Measurements from ENCODE around the gene POLA2.
A peak's percentile ranks its signal among the peaks of the same experiment; 100 is the strongest.
"Not testable (repeated sequence)": the region's sequence is repeated elsewhere in the genome, so short reads cannot be mapped to it uniquely, and the experiment has no call there.

POLA2 gene

GRCh38 chr11:65260756-65261590 lies 789 bp upstream of the POLA2 start:
- Histone ChIP-seq H3K9me3 (ENCODE audit: control insufficient read depth in 5 of 5, low read length in 5 of 5) (no peaks in the 10 kb centered on the region), H3K9ac (ENCODE audit: low read length in 5 of 5) (peak overlapping the region; percentile 69 to 89 (median 71)), H3K4me1 (ENCODE audit: control insufficient read depth in 5 of 5, insufficient read depth in 5 of 5, low read length in 5 of 5) (peaks cover 8 to 21% (median 17%) of the 10 kb centered on the region in 5 donors)

GRCh38 chr11:65262381-65262680 lies 569 bp downstream of the POLA2 start:
- H3K9me3 ChIP-seq (ENCODE audit: control insufficient read depth in 5 of 5, low read length in 5 of 5), result no peaks in the 10 kb centered on the region
- H3K4me1 ChIP-seq (ENCODE audit: control insufficient read depth in 5 of 5, insufficient read depth in 5 of 5, low read length in 5 of 5), result peaks cover 8 to 21% (median 17%) of the 10 kb centered on the region in 5 donors
- H3K36me3 ChIP-seq (ENCODE audit: control insufficient read depth in 5 of 5, insufficient read depth in 5 of 5, low read length in 5 of 5), result peaks cover 0 to 5% (median 0%) of the 10 kb centered on the region in 5 donors
- peak overlapping the region; percentile 68 to 89 (median 71) for H3K9ac ChIP-seq (ENCODE audit: low read length in 5 of 5)
- H3K27ac ChIP-seq (ENCODE audit: low read depth, low read length), result peak overlapping the region; percentile 90
- no peaks in the 10 kb centered on the region for H3K27me3 ChIP-seq (ENCODE audit: control insufficient read depth in 5 of 5, insufficient read depth in 4 of 5, low read length in 5 of 5)
- H3K4me3 ChIP-seq (ENCODE audit: low read depth in 1 of 5, low read length in 5 of 5), result peak overlapping the region; percentile 63 to 94 (median 84)

More at GRCh38 chr11:65260756-65261590, 789 bp upstream of the POLA2 start:
- Histone ChIP-seq H3K27me3 (ENCODE audit: control insufficient read depth in 5 of 5, insufficient read depth in 4 of 5, low read length in 5 of 5) (no peaks in the 10 kb centered on the region), H3K27ac (ENCODE audit: low read depth, low read length) (peak overlapping the region; percentile 90), H3K4me3 (ENCODE audit: low read depth in 1 of 5, low read length in 5 of 5) (peak overlapping the region; percentile 70 to 94 (median 88)), H3K36me3 (ENCODE audit: control insufficient read depth in 5 of 5, insufficient read depth in 5 of 5, low read length in 5 of 5) (no peaks in the 10 kb centered on the region)

- peak overlapping the region; percentile 11 to 89 (median 71) for H3K9ac ChIP-seq (ENCODE audit: low read length in 5 of 5)
- H3K27me3 ChIP-seq (ENCODE audit: control insufficient read depth in 5 of 5, insufficient read depth in 4 of 5, low read length in 5 of 5), result no peaks in the 10 kb centered on the region
- H3K9me3 ChIP-seq (ENCODE audit: control insufficient read depth in 5 of 5, low read length in 5 of 5), result no peaks in the 10 kb centered on the region
- peaks cover 0 to 5% (median 0%) of the 10 kb centered on the region in 5 donors for H3K36me3 ChIP-seq (ENCODE audit: control insufficient read depth in 5 of 5, insufficient read depth in 5 of 5, low read length in 5 of 5)
- H3K4me3 ChIP-seq (ENCODE audit: low read depth in 1 of 5, low read length in 5 of 5), result peak overlapping the region in 4 of 5 donors; percentile 63 to 94 (median 80)
- H3K27ac ChIP-seq (ENCODE audit: low read depth, low read length), result peak overlapping the region; percentile 90
- peaks cover 8 to 21% (median 17%) of the 10 kb centered on the region in 5 donors for H3K4me1 ChIP-seq (ENCODE audit: control insufficient read depth in 5 of 5, insufficient read depth in 5 of 5, low read length in 5 of 5)
Observed at GRCh38 chr11:65262776-65263175, 1.0 kb downstream of the POLA2 start.

GRCh38 chr11:65264747-65265146 lies 3.0 kb downstream of the POLA2 start:
- not testable (repeated sequence) for H3K27ac ChIP-seq (ENCODE audit: low read depth, low read length); H3K4me3 ChIP-seq (ENCODE audit: low read depth in 1 of 5, low read length in 5 of 5); H3K9ac ChIP-seq (ENCODE audit: low read length in 5 of 5); H3K27me3 ChIP-seq (ENCODE audit: control insufficient read depth in 5 of 5, insufficient read depth in 4 of 5, low read length in 5 of 5); H3K9me3 ChIP-seq (ENCODE audit: control insufficient read depth in 5 of 5, low read length in 5 of 5)
- Histone ChIP-seq H3K4me1 (ENCODE audit: control insufficient read depth in 5 of 5, insufficient read depth in 5 of 5, low read length in 5 of 5) (peaks cover 8 to 21% (median 17%) of the 10 kb centered on the region in 5 donors), H3K36me3 (ENCODE audit: control insufficient read depth in 5 of 5, insufficient read depth in 5 of 5, low read length in 5 of 5) (peaks cover 0 to 11% (median 4%) of the 10 kb centered on the region in 5 donors)

GRCh38 chr11:65266210-65266609 lies 4.4 kb downstream of the POLA2 start:
- H3K4me1 ChIP-seq (ENCODE audit: control insufficient read depth in 5 of 5, insufficient read depth in 5 of 5, low read length in 5 of 5), result peaks cover 8 to 17% (median 14%) of the 10 kb centered on the region in 5 donors
- no peak overlapping the region for H3K9ac ChIP-seq (ENCODE audit: low read length in 5 of 5)
- no peaks in the 10 kb centered on the region for H3K27me3 ChIP-seq (ENCODE audit: control insufficient read depth in 5 of 5, insufficient read depth in 4 of 5, low read length in 5 of 5)
- peaks cover 4 to 24% (median 13%) of the 10 kb centered on the region in 5 donors for H3K36me3 ChIP-seq (ENCODE audit: control insufficient read depth in 5 of 5, insufficient read depth in 5 of 5, low read length in 5 of 5)
- H3K27ac ChIP-seq (ENCODE audit: low read depth, low read length), result no peak overlapping the region
- no peak overlapping the region for H3K4me3 ChIP-seq (ENCODE audit: low read depth in 1 of 5, low read length in 5 of 5)
- no peaks in the 10 kb centered on the region for H3K9me3 ChIP-seq (ENCODE audit: control insufficient read depth in 5 of 5, low read length in 5 of 5)

GRCh38 chr11:65274735-65275682 lies 13.2 kb downstream of the POLA2 start:
- Histone ChIP-seq H3K4me3 (ENCODE audit: low read depth in 1 of 5, low read length in 5 of 5) (no peak overlapping the region), H3K36me3 (ENCODE audit: control insufficient read depth in 5 of 5, insufficient read depth in 5 of 5, low read length in 5 of 5) (peaks cover 0 to 17% (median 7%) of the 10 kb centered on the region in 5 donors), H3K4me1 (ENCODE audit: control insufficient read depth in 5 of 5, insufficient read depth in 5 of 5, low read length in 5 of 5) (peaks cover 5 to 29% (median 24%) of the 10 kb centered on the region in 5 donors), H3K9ac (ENCODE audit: low read length in 5 of 5) (no peak overlapping the region), H3K9me3 (ENCODE audit: control insufficient read depth in 5 of 5, low read length in 5 of 5) (no peaks in the 10 kb centered on the region), H3K27ac (ENCODE audit: low read depth, low read length) (peak overlapping the region; percentile 73), H3K27me3 (ENCODE audit: control insufficient read depth in 5 of 5, insufficient read depth in 4 of 5, low read length in 5 of 5) (no peaks in the 10 kb centered on the region)

- Histone ChIP-seq H3K9ac (ENCODE audit: low read length in 5 of 5) (no peak overlapping the region), H3K36me3 (ENCODE audit: control insufficient read depth in 5 of 5, insufficient read depth in 5 of 5, low read length in 5 of 5) (peaks cover 0 to 10% (median 4%) of the 10 kb centered on the region in 5 donors), H3K9me3 (ENCODE audit: control insufficient read depth in 5 of 5, low read length in 5 of 5) (no peaks in the 10 kb centered on the region), H3K4me1 (ENCODE audit: control insufficient read depth in 5 of 5, insufficient read depth in 5 of 5, low read length in 5 of 5) (peaks cover 10 to 38% (median 24%) of the 10 kb centered on the region in 5 donors), H3K27ac (ENCODE audit: low read depth, low read length) (peak overlapping the region; percentile 73), H3K4me3 (ENCODE audit: low read depth in 1 of 5, low read length in 5 of 5) (no peak overlapping the region), H3K27me3 (ENCODE audit: control insufficient read depth in 5 of 5, insufficient read depth in 4 of 5, low read length in 5 of 5) (no peaks in the 10 kb centered on the region)
Observed at GRCh38 chr11:65275906-65276305, 14.1 kb downstream of the POLA2 start.

- H3K27ac ChIP-seq (ENCODE audit: low read depth, low read length), result no peak overlapping the region
Observed at GRCh38 chr11:65277631-65278277, 16.0 kb downstream of the POLA2 start.

GRCh38 chr11:65278356-65278755 lies 16.6 kb downstream of the POLA2 start:
- peak overlapping the region; percentile 14 for H3K27ac ChIP-seq (ENCODE audit: low read depth, low read length)
- H3K4me1 ChIP-seq (ENCODE audit: control insufficient read depth in 5 of 5, insufficient read depth in 5 of 5, low read length in 5 of 5), result peaks cover 10 to 38% (median 24%) of the 10 kb centered on the region in 5 donors
- no peaks in the 10 kb centered on the region for H3K9me3 ChIP-seq (ENCODE audit: control insufficient read depth in 5 of 5, low read length in 5 of 5)
- H3K27me3 ChIP-seq (ENCODE audit: control insufficient read depth in 5 of 5, insufficient read depth in 4 of 5, low read length in 5 of 5), result no peaks in the 10 kb centered on the region
- peaks cover 0 to 21% (median 21%) of the 10 kb centered on the region in 5 donors for H3K36me3 ChIP-seq (ENCODE audit: control insufficient read depth in 5 of 5, insufficient read depth in 5 of 5, low read length in 5 of 5)
- no peak overlapping the region for H3K4me3 ChIP-seq (ENCODE audit: low read depth in 1 of 5, low read length in 5 of 5)
- H3K9ac ChIP-seq (ENCODE audit: low read length in 5 of 5), result no peak overlapping the region

More at GRCh38 chr11:65277631-65278277, 16.0 kb downstream of the POLA2 start:
- no peaks in the 10 kb centered on the region for H3K9me3 ChIP-seq (ENCODE audit: control insufficient read depth in 5 of 5, low read length in 5 of 5)
- H3K4me3 ChIP-seq (ENCODE audit: low read depth in 1 of 5, low read length in 5 of 5), result no peak overlapping the region
- H3K9ac ChIP-seq (ENCODE audit: low read length in 5 of 5), result no peak overlapping the region
- H3K27me3 ChIP-seq (ENCODE audit: control insufficient read depth in 5 of 5, insufficient read depth in 4 of 5, low read length in 5 of 5), result no peaks in the 10 kb centered on the region
- H3K4me1 ChIP-seq (ENCODE audit: control insufficient read depth in 5 of 5, insufficient read depth in 5 of 5, low read length in 5 of 5), result peaks cover 10 to 38% (median 24%) of the 10 kb centered on the region in 5 donors
- peaks cover 0 to 21% (median 20%) of the 10 kb centered on the region in 5 donors for H3K36me3 ChIP-seq (ENCODE audit: control insufficient read depth in 5 of 5, insufficient read depth in 5 of 5, low read length in 5 of 5)

Measured in subcutaneous abdominal adipose tissue (tissue), 5 donors.